Kidney tubule cell (primary cell): ENCODE results near the gene SLC5A1.
"Not testable (repeated sequence)": the region's sequence is repeated elsewhere in the genome, so short reads cannot be mapped to it uniquely, and the experiment has no call there.

Source experiments
- DNase-seq: peaks from one replicate; pipeline ENCODE4 v3.0.0-alpha.2; 2018; ENCODE audit warnings: low spot score

Gene SLC5A1

DNA sequence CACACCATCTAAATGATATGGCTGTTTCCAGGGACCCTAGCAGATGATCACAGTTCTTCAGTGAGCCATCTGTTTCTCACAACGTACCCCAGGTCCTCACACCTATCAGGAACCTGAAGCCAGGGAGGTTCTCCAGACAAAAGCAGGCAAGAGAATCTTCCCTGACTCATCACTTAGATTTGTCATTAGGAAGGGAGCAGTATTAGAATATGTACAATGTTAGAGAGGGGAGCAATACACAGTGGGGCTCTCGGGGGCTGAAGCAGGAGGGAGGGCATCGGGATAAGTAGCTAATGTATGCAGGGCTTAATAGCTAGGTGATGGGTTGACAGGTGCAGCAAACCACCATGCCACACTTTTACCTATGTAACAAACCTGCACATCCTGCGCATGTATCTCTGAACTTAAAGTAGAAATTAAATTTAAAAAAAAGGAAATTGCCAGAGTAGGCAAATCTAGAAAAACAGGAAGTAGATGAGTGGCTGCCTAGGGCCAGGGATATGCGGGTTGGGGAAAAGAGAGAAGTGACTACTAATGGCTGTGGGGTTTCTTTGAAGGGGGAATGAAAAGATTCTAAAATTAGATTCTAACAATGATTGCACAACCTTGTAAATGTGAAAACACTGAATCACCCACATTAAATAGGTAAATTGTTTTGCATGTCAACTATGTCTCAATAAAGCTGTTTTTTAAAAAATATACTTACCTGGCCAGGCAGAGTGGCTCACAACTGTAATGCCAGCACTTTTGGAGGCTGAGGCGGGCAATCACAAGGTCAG lies 101.6 kb downstream of the SLC5A1 start:
- DNase-seq = no peak

DNA sequence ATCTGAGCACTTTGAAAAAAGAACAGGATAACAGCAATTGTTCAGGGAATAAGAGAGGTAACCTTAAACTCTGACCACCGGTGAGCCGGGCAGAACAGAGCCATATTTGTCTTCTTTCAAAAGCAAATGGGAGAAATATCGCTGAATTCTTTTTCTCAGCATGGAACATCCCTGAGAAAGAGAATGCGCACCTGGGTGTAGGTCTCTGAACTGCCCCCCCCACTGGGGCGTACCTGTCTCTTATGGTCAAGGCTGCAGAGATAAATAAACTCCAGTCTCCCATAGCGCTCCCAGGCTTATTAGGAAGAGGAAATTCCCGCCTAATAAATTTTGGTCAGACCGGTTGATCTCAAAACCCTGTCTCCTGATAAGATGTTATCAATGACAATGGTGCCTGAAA lies 104.1 kb downstream of the SLC5A1 start:
- not testable (repeated sequence) for DNase-seq

GRCh38 chr22:32148372-32148771 lies 105.3 kb downstream of the SLC5A1 start:
- not testable (repeated sequence) for DNase-seq

DNA sequence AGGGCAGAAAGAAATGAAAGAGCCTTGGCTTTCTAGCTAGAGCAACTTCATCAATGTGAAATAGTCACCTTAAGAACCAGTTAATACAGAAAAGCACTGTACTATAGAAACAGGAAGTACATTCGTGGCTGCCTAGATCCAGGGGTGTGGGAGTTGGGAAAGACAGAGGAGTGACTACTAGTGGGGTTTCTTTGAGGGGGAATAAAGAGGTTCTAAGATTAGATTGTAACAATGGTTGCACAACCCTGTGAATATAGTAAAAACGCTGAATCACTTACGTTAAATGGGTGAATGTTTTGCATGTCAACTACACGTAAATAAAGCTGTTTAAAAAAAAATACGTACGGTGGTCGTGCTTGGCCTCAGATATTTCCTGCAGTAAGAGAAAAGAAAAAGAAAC lies 107.6 kb downstream of the SLC5A1 start:
- DNase-seq = not testable (repeated sequence)

- not testable (repeated sequence) for DNase-seq
These were observed 108.6 kb downstream of the SLC5A1 start for GRCh38 chr22:32151641-32152040.

DNA sequence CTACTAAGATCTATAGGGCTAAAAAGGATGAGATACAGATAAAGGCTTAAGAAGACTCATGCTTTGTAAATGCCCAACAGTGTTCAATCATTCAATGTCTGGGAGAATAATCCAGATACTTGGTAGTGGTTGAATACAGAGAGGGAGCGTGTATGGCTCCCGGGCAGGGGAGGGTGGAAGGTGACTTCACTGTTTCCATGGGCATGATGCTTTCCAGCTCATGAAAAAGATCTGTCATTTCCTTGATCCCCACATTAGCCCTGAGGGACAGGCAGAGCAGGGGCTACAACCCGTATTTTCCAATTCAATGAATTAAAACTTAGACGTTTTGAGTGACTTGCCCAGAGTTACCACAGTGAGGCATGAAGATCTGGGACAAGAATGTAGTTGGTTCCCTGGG lies 111.7 kb downstream of the SLC5A1 start:
- not testable (repeated sequence) for DNase-seq

DNA sequence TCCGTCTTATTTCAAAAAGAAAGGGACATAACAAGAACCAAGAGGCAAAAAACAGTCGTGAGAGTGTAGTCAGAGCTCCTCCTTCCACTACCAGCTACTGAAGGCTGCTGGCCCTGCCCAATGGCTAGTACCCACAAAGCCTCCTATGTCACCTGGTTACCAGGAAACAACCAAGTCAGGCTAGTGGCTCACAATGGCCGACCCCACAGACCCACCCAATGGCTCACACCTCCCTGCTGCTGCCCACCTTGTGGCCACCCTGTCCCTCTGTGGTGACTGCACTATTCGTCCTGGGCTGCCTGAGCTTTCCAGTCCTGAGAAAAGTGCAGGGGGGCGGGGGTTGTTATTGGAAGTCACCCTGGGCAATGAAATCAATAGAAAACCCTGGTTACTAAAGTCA lies 114.6 kb downstream of the SLC5A1 start:
- DNase-seq = not testable (repeated sequence)

DNA sequence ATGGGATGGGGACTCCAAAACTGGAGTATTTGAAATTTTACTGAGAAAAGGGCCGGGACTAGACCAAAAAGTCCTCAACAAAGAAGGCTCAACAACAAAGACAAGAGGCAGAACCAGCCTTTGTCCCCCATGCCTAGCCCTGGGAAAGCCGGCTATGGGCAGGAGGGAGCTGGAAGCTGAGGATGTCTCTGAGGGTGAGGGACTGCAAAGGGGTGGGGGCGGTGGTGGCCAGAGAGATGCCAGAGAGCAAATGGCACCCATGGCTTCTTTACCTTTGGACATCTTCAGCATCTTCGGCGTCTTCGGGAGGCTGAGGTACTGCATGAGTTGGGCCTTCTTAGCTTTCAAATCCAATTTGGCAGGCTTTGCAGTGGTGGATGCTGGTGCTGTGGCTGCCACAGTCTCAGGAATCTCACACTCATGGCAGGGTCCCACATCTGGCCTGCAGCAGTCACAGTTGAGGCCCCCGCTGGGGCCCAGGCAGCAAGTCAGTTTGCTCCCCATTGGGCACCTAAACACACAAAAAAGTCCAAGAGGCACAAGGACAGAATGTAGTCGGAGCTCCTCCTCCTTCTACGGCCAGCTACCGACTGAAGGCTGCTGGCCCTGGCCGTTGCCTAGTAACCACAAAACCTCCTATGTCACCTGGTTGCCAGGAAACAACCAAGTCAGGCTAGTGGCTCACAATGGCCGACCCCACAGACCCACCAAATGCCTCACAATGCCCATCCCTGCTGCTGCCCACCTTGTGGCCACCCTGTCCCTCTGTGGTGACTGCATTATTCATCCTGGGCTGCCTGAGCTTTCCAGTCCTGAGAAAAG lies 115.9 kb downstream of the SLC5A1 start, which contains the start of gene C22orf42:
Gene C22orf42 (minus strand): TSS at position 592 of the 822 bp plus-strand sequence. CDS start 88 bp downstream, at position 504.
- DNase-seq = no peak

DNA sequence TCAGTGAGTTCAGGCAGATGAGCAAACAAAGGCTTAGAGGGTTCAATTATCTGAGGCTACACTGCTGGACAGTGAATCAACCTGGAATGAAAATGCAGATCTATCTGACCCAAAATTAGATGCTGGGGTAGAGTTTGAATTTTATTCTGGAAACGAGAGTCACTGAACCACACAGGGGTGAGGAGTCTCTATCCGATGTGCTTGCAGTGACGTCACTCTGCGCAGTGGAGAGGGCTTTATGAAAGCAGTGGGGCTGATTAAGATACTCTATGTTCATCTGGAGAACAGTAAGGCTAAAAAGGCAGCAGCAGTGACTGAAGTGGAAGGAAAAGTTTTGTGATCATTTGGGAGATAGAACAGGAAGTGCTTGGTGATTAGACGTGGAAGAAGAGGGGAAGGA lies 117.3 kb downstream of the SLC5A1 start:
- not testable (repeated sequence) for DNase-seq
